HCT116 (cell line): ENCODE measurements around the gene SHCBP1L. TPM values are rescaled to one million over a fixed set of nuclear protein-coding genes. Genes with fewer than 3 reads are reported as not detected.
A peak's percentile ranks its signal among the peaks of the same experiment; 100 is the strongest.

Source experiments
- ATAC-seq: fragments of 200-7000 bp; cut with Tn5 transposase; 2 replicates; pipeline ENCODE4 v1.9.1; 2020; ENCODE audit warnings: mild to moderate bottlenecking, moderate library complexity
- BruUV-seq: library from RNA; stranded (reverse); fragments of 400-500 nt; replicated peaks from 2 replicates; lab custom pipeline; 2021; lab: Mats Ljungman, UMichigan
- CTCF ChIA-PET: fragments of 300-600 bp; sonication (Branson Sonifier 250); formaldehyde crosslinking; loops from one replicate; lab custom pipeline; 2021; ENCODE audit warnings: antibody characterized with exemption; lab: Charles Lee
- POLR2A ChIA-PET: fragments of 300-600, 350-600 bp; sonication (Branson Sonifier 250); formaldehyde crosslinking; loops from one replicate; lab custom pipeline; 2021; ENCODE audit warnings: antibody characterized with exemption; lab: Charles Lee
- RAD21 ChIA-PET, 2 experiments: fragments of 300-600 bp; sonication (Branson Sonifier 250); formaldehyde crosslinking; loops; one replicate each; lab custom pipeline; 2023; ENCODE audit warnings: low total read pairs in 2 of 2; ENCODE audit not compliant: uncharacterized antibody in 2 of 2, unreplicated experiment in 2 of 2, low non-redundant PET in 1 of 2; lab: Charles Lee
- DNase-seq: peaks from one replicate; pipeline ENCODE4 v3.0.0-alpha.2; 2010; ENCODE audit warnings: low read depth, low spot score
- H2AFZ ChIP-seq: fragments of 200-600 bp; shearing (Covaris generic), sonication (generic); 2 replicates; pipeline ENCODE4 v1.6.1; 2017; ENCODE audit warnings: low read depth, mixed run types, mixed read lengths, antibody characterized with exemption, low read length; ENCODE audit not compliant: poor library complexity, severe bottlenecking
- H3K27ac ChIP-seq: 2 replicates; pipeline ENCODE4 v1.5.1; 2012; ENCODE audit warnings: low read depth, low read length
- H3K27me3 ChIP-seq: fragments of 200-600 bp; sonication (generic); 2 replicates; pipeline ENCODE4 v1.6.1; 2016; ENCODE audit warnings: mixed run types, low read length, mixed read lengths; ENCODE audit not compliant: insufficient read depth
- H3K36me3 ChIP-seq, 2 experiments: fragments of 200-500 bp in 1 of 2; fragments of 200-600 bp in 1 of 2; sonication (Bioruptor generic) in 1 of 2; sonication (generic) in 1 of 2; 2 replicates each; pipeline versions ENCODE4 v1.5.1 to v1.6.1; 2014 to 2016; ENCODE audit warnings: low read length in 2 of 2, inconsistent platforms in 1 of 2, mixed read lengths in 1 of 2, mixed run types in 1 of 2; ENCODE audit not compliant: insufficient read depth in 2 of 2, control insufficient read depth in 1 of 2
- H3K4me1 ChIP-seq, 2 experiments: fragments of 200-600 bp in 1 of 2; sonication (generic) in 1 of 2; 2 replicates each; pipeline versions ENCODE4 v1.5.1 to v1.6.1; 2012 to 2017; ENCODE audit warnings: low read length in 2 of 2, inconsistent platforms in 1 of 2, mild to moderate bottlenecking in 1 of 2, mixed read lengths in 1 of 2, mixed run types in 1 of 2, moderate library complexity in 1 of 2; ENCODE audit not compliant: insufficient read depth in 2 of 2, control insufficient read depth in 1 of 2
- H3K4me2 ChIP-seq: fragments of 200-600 bp; sonication (generic); 2 replicates; pipeline ENCODE4 v1.6.1; 2017; ENCODE audit warnings: mixed run types, low read length, mixed read lengths
- H3K4me3 ChIP-seq, 2 experiments: fragments of 200-600 bp in 1 of 2; sonication (generic) in 1 of 2; replicated peaks in 1 of 2; 2 replicates each; pipeline ENCODE4 v1.5.1; 2011 to 2016; ENCODE audit warnings: low read length in 2 of 2, control low read depth in 1 of 2, low read depth in 1 of 2, mild to moderate bottlenecking in 1 of 2, mixed read lengths in 1 of 2, mixed run types in 1 of 2
- H3K79me2 ChIP-seq: fragments of 200-600 bp; sonication (generic); 2 replicates; pipeline ENCODE4 v1.6.1; 2017; ENCODE audit warnings: mild to moderate bottlenecking, mixed run types, low read length, moderate library complexity, mixed read lengths; ENCODE audit not compliant: insufficient read depth
- H3K9ac ChIP-seq: fragments of 200-600 bp; sonication (generic); 2 replicates; pipeline ENCODE4 v1.6.1; 2016; ENCODE audit warnings: low read length, mixed read lengths
- H3K9me2 ChIP-seq: fragments of 200-600 bp; sonication (generic), shearing (Covaris generic); 2 replicates; pipeline ENCODE4 v1.6.1; 2017; ENCODE audit warnings: mixed run types, mild to moderate bottlenecking, moderate library complexity; ENCODE audit not compliant: insufficient read depth
- H3K9me3 ChIP-seq, 2 experiments: fragments of 200-500 bp in 1 of 2; fragments of 200-600 bp in 1 of 2; sonication (Bioruptor generic) in 1 of 2; sonication (generic) in 1 of 2; 2 replicates each; pipeline ENCODE4 v1.6.1; 2014 to 2017; ENCODE audit warnings: low read length in 2 of 2, mixed read lengths in 2 of 2, inconsistent platforms in 1 of 2, low read depth in 1 of 2, mild to moderate bottlenecking in 1 of 2, mixed run types in 1 of 2, moderate library complexity in 1 of 2; ENCODE audit not compliant: control insufficient read depth in 1 of 2, insufficient read depth in 1 of 2
- H4K20me1 ChIP-seq: fragments of 200-600 bp; sonication (generic), shearing (Covaris generic); 2 replicates; pipeline ENCODE4 v1.6.1; 2017; ENCODE audit warnings: mixed run types, mild to moderate bottlenecking, moderate library complexity; ENCODE audit not compliant: insufficient read depth
- ATF3 ChIP-seq: IDR thresholded peaks from 2 replicates; pipeline ENCODE4 v1.6.1; 2012
- CBX3 ChIP-seq: IDR thresholded peaks from 2 replicates; pipeline ENCODE4 v1.6.1; 2012; ENCODE audit warnings: low read depth
- CEBPB ChIP-seq: IDR thresholded peaks from 2 replicates; pipeline ENCODE4 v1.6.1; 2012; ENCODE audit warnings: low read depth
- ELF1 ChIP-seq: IDR thresholded peaks from 2 replicates; pipeline ENCODE4 v1.6.1; 2012; ENCODE audit warnings: low read depth, borderline replicate concordance
- JUND ChIP-seq: IDR thresholded peaks from 2 replicates; pipeline ENCODE4 v1.6.1; 2012
- POLR2A ChIP-seq: IDR thresholded peaks from 2 replicates; pipeline ENCODE4 v1.7.0; 2011; ENCODE audit warnings: borderline replicate concordance; ENCODE audit not compliant: insufficient read depth, insufficient read length; ENCODE audit errors: extremely low read depth
- RAD21 ChIP-seq: IDR thresholded peaks from 2 replicates; pipeline ENCODE4 v1.6.1; 2012; ENCODE audit warnings: low read depth, mild to moderate bottlenecking
- ZFX ChIP-seq: fragments of 450-650 bp; IDR thresholded peaks from 2 replicates; pipeline ENCODE4 v1.6.1; 2017
- ZNF274 ChIP-seq: fragments of 200-500 bp; sonication (Bioruptor generic); IDR thresholded peaks from 2 replicates; pipeline ENCODE4 v1.6.1; 2014; ENCODE audit warnings: mild to moderate bottlenecking, low read depth, low read length, inconsistent platforms
- intact Hi-C: fragments of 100-400 bp; cut with micrococcal nuclease; formaldehyde crosslinking; loops from 2 replicates; pipeline ENCODE4 v1.10.0; 2022
- total RNA-seq: library from RNA; stranded (reverse); gene quantifications from one replicate; pipeline ENCODE4 v1.2.1, GENCODE V29; 2021; ENCODE audit not compliant: unreplicated experiment
- TF ChIP-seq, protein P1 (sequence below): IDR thresholded peaks from 2 replicates; pipeline ENCODE4 v1.6.1; 2012; ENCODE audit warnings: low read depth

SHCBP1L gene
- total RNA-seq, 1 experiment from 2014 or later: not detected

DNA sequence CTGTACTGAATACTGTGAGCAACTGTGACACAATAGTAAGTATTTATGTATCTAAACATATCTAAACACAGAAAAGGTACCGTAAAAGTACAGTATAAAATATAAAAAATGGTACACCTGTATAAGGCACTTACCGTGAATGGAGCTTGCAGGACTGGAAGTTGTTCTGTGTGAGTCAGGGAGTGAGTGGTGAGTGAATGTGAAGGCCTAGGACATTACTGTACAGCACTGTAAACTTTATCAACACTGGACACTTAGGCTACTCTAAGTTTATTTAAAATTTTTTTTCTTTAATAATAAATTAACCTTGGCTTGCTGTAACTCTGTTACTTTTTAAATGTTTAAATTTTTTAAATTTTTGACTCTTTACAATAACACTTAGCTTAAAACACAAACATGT is 24.5 kb upstream of the SHCBP1L start:
- Histone ChIP-seq H3K79me2 (no peaks in the 10 kb centered on the region), H3K9me3 (no peaks in the 10 kb centered on the region), H3K4me1 (peaks cover 0 to 19% of the 10 kb centered on the region in 2 experiments; a peak in 2 of 4 replicates), H3K4me2 (no peak overlapping the region), H3K9ac (no peak overlapping the region), H3K9me2 (0 out of 2 replicates have a peak, but pooled peaks cover 4% of the 10 kb centered on the region), H3K4me3 (no peak overlapping the region), H3K27me3 (no peaks in the 10 kb centered on the region), H3K27ac (no peak overlapping the region), H4K20me1 (no peaks in the 10 kb centered on the region), H2AFZ (peak overlapping the region; percentile 45)
- no peak for DNase-seq
- CTCF ChIA-PET: interaction anchor here (1.5 kb wide), 1 partner anchor 10 kb away, joined by 4 read pairs; no protein-coding TSS in a partner anchor
- POLR2A ChIA-PET: no interaction called here
- no TSS peak for BruUV-seq
- RAD21 ChIA-PET: no interaction called here
- no peak for ATAC-seq
- TF ChIP-seq, protein P1, sequence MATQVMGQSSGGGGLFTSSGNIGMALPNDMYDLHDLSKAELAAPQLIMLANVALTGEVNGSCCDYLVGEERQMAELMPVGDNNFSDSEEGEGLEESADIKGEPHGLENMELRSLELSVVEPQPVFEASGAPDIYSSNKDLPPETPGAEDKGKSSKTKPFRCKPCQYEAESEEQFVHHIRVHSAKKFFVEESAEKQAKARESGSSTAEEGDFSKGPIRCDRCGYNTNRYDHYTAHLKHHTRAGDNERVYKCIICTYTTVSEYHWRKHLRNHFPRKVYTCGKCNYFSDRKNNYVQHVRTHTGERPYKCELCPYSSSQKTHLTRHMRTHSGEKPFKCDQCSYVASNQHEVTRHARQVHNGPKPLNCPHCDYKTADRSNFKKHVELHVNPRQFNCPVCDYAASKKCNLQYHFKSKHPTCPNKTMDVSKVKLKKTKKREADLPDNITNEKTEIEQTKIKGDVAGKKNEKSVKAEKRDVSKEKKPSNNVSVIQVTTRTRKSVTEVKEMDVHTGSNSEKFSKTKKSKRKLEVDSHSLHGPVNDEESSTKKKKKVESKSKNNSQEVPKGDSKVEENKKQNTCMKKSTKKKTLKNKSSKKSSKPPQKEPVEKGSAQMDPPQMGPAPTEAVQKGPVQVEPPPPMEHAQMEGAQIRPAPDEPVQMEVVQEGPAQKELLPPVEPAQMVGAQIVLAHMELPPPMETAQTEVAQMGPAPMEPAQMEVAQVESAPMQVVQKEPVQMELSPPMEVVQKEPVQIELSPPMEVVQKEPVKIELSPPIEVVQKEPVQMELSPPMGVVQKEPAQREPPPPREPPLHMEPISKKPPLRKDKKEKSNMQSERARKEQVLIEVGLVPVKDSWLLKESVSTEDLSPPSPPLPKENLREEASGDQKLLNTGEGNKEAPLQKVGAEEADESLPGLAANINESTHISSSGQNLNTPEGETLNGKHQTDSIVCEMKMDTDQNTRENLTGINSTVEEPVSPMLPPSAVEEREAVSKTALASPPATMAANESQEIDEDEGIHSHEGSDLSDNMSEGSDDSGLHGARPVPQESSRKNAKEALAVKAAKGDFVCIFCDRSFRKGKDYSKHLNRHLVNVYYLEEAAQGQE: no peak
- no peak for TF ChIP-seq CEBPB
- TF ChIP-seq CBX3: no peak
- TF ChIP-seq JUND: no peak
- no peak for TF ChIP-seq ZNF274
- TF ChIP-seq POLR2A: no peak
- TF ChIP-seq ATF3: no peak
- no peak for TF ChIP-seq ZFX
- no peak for TF ChIP-seq ELF1
- TF ChIP-seq RAD21: no peak
- TF ChIP-seq, all 23 proteins: peak for 0
- intact Hi-C loops: no loop called here
- no peaks in the 10 kb centered on the region for H3K36me3 ChIP-seq
